Tibial nerve (tissue), 3 donors: ENCODE measurements around the gene RELB.

Experiments used
- POLR2A ChIP-seq, 2 donors: fragments of 450-650 bp; IDR thresholded peaks; one replicate each; pipeline ENCODE4 v1.6.1; 2017; ENCODE audit warnings: antibody characterized with exemption in 2 of 2, mild to moderate bottlenecking in 2 of 2, moderate library complexity in 2 of 2
- TF ChIP-seq, protein P1 (sequence below), 5 experiments: fragments of 200-600 bp in 3 of 5; fragments of 450-650 bp in 2 of 5; sonication (generic) in 3 of 5; IDR thresholded peaks; one replicate each; pipeline ENCODE4 v1.5.1; 2016 to 2019; ENCODE audit warnings: antibody characterized with exemption in 5 of 5, mild to moderate bottlenecking in 3 of 5, moderate library complexity in 2 of 5

DNA sequence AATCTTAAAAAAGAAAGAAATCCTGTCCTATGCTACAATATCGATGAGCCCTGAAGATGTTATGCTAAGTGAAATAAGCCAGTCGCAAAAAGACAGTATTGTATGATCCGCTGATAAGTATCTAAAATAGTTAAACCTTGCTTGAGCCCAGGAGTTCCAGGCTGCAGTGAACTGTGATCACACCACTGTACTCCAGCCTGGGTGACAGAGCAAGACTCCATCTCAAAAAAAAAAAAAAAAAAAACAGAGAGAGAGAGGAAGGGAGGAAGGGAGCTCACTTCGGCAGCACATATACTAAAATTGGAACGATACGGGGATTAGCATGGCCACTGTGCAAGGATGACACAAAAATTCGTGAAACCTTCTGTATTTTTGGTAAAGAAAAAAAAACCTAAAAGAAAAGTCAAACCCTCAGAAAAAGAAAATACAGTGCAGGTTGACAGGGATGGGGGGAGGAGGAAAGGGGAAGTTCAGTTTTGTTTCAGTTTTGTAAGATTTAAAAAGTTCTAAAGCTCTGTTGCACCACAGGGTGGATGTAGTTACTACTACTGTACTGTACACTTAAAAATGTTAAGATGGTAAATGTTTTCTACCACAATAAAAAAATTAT lies 46.0 kb downstream of the RELB start:
- TF ChIP-seq, protein P1, sequence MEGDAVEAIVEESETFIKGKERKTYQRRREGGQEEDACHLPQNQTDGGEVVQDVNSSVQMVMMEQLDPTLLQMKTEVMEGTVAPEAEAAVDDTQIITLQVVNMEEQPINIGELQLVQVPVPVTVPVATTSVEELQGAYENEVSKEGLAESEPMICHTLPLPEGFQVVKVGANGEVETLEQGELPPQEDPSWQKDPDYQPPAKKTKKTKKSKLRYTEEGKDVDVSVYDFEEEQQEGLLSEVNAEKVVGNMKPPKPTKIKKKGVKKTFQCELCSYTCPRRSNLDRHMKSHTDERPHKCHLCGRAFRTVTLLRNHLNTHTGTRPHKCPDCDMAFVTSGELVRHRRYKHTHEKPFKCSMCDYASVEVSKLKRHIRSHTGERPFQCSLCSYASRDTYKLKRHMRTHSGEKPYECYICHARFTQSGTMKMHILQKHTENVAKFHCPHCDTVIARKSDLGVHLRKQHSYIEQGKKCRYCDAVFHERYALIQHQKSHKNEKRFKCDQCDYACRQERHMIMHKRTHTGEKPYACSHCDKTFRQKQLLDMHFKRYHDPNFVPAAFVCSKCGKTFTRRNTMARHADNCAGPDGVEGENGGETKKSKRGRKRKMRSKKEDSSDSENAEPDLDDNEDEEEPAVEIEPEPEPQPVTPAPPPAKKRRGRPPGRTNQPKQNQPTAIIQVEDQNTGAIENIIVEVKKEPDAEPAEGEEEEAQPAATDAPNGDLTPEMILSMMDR (IDR thresholded peaks at IDR 0.05): no peak
- no peak for TF ChIP-seq POLR2A (IDR thresholded peaks at IDR 0.05)
